EH (cell line): ENCODE data around the gene IQGAP1.

ENCODE experiments used
- DNase-seq: peaks from one replicate; pipeline ENCODE4 v3.0.0-alpha.2; 2015; ENCODE audit warnings: low read depth

The IQGAP1 gene

GRCh38 chr15:90387534-90388461, at the start of gene IQGAP1:
TSS of gene IQGAP1 (plus strand) at chr15:90388242. CDS start at chr15:90388342, 100 bp downstream.
- peak; percentile 98 for DNase-seq

GRCh38 chr15:90338532-90338931, 49.5 kb upstream of the IQGAP1 start:
- DNase-seq = no peak

GRCh38 chr15:90340345-90340744, 47.7 kb upstream of the IQGAP1 start:
- no peak for DNase-seq

GRCh38 chr15:90343302-90343790, 44.7 kb upstream of the IQGAP1 start:
- DNase-seq = peak; percentile 81

- DNase-seq = no peak
Observed at GRCh38 chr15:90344662-90345061, 43.4 kb upstream of the IQGAP1 start.

GRCh38 chr15:90345857-90346256, 42.2 kb upstream of the IQGAP1 start:
- DNase-seq = no peak

- peak; percentile 24 for DNase-seq
Observed at GRCh38 chr15:90347431-90348065, 40.5 kb upstream of the IQGAP1 start.

- DNase-seq = peak; percentile 34
Observed at GRCh38 chr15:90348456-90348855, 39.6 kb upstream of the IQGAP1 start.

GRCh38 chr15:90349072-90349471, 39.0 kb upstream of the IQGAP1 start:
- no peak for DNase-seq

- no peak for DNase-seq
Observed at GRCh38 chr15:90349821-90350220, 38.2 kb upstream of the IQGAP1 start.

- DNase-seq = no peak
Observed at GRCh38 chr15:90351479-90352106, 36.4 kb upstream of the IQGAP1 start.

GRCh38 chr15:90352107-90352893, 35.7 kb upstream of the IQGAP1 start, which contains the start of gene ZNF774:
TSS of gene ZNF774 (plus strand) at chr15:90352284. CDS start at chr15:90354661, 2,377 bp downstream.
- peak; percentile 95 for DNase-seq

GRCh38 chr15:90354986-90355385, 33.1 kb upstream of the IQGAP1 start:
- DNase-seq = peak; percentile 19

GRCh38 chr15:90358124-90359033, 29.7 kb upstream of the IQGAP1 start:
- DNase-seq = peak; percentile 57

GRCh38 chr15:90360746-90361145, 27.3 kb upstream of the IQGAP1 start:
- DNase-seq = no peak

GRCh38 chr15:90362936-90363212, 25.2 kb upstream of the IQGAP1 start:
- DNase-seq = peak; percentile 90

GRCh38 chr15:90364251-90364650, 23.8 kb upstream of the IQGAP1 start:
- peak; percentile 69 for DNase-seq

- DNase-seq = no peak
Observed at GRCh38 chr15:90365414-90366055, 22.5 kb upstream of the IQGAP1 start.

- DNase-seq = peak; percentile 60
Observed at GRCh38 chr15:90367576-90367975, 20.5 kb upstream of the IQGAP1 start.

- DNase-seq = no peak
Observed at GRCh38 chr15:90375071-90375470, 13.0 kb upstream of the IQGAP1 start.
